AG10803 (cell line): ENCODE results near the gene FCHSD2.
A peak's percentile ranks its signal among the peaks of the same experiment; 100 is the strongest.

Source experiments
- DNase-seq: peaks from one replicate; pipeline ENCODE4 v3.0.0; 2010; ENCODE audit warnings: low read depth
- H3K4me3 ChIP-seq: 2 replicates; pipeline ENCODE4 v1.5.1; 2011; ENCODE audit warnings: mild to moderate bottlenecking, low read length, control low read depth
- TF ChIP-seq, protein P1 (sequence below): conservative IDR thresholded peaks from 2 replicates; pipeline ENCODE4 v1.5.1; 2011; ENCODE audit warnings: mild to moderate bottlenecking, low read length, control low read depth, inconsistent platforms

The FCHSD2 gene

DNA sequence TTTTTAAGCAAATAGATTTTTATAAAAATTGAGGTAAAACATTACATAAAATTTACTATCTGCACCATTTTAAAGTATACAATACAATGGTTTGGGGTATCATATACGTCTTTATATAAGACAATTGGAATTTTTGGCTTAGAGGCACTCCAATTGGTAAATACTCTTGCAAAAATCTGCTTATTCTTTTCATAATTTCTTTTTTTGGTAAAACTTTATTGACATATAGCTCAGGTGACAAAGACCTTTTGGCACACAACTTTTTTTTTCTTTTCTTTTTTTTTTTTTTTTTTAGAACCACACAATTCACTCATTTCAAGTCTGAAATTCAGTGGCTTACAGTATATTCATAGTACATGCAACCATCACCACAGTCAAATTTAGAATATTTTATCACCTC is 270.1 kb downstream of the FCHSD2 start:
- no peak overlapping the region for H3K4me3 ChIP-seq
- no peak for DNase-seq
- TF ChIP-seq, protein P1, sequence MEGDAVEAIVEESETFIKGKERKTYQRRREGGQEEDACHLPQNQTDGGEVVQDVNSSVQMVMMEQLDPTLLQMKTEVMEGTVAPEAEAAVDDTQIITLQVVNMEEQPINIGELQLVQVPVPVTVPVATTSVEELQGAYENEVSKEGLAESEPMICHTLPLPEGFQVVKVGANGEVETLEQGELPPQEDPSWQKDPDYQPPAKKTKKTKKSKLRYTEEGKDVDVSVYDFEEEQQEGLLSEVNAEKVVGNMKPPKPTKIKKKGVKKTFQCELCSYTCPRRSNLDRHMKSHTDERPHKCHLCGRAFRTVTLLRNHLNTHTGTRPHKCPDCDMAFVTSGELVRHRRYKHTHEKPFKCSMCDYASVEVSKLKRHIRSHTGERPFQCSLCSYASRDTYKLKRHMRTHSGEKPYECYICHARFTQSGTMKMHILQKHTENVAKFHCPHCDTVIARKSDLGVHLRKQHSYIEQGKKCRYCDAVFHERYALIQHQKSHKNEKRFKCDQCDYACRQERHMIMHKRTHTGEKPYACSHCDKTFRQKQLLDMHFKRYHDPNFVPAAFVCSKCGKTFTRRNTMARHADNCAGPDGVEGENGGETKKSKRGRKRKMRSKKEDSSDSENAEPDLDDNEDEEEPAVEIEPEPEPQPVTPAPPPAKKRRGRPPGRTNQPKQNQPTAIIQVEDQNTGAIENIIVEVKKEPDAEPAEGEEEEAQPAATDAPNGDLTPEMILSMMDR = no peak

DNA sequence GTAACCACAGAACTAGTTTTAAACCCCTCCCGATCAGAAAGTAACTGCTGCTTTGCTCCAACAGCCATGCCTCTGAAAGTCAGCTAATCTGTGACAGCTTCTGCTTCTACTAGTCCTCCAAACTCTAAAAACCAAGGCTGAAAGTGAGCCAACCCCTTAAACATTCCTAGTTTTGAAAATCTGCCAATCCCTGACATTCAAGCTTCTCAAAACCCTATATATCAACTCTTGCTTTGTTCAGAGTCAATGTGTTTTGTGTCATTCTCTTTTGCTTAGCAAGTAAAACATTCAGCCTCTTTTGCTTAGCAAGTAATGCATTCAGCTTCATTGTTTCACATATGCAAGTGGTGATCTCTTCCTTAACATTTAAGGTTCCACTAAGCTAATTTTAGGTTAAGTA is 271.0 kb downstream of the FCHSD2 start:
- peak; percentile 11 for DNase-seq
- no peak overlapping the region for H3K4me3 ChIP-seq
- TF ChIP-seq, protein P1 = no peak

DNA sequence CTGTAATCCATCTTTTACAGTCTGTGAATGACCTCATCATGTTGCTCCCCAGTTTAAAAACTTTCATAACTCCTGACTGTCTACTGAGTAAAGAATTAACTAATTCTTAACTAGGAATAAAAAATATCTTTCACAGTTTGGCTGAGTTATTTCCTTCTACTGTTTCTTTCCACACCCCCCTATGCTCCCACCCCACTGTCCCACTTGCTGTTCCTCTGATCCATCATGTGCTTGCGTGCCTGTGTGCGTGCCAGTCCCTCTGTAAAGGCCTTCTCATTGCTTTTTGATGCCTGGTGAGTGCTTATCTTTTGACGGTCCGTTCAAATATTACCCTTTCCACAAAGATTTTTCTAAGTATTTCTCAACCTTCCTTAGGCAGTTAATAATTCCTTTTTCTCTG is 272.3 kb downstream of the FCHSD2 start:
- no peak overlapping the region for H3K4me3 ChIP-seq
- no peak for DNase-seq
- TF ChIP-seq, protein P1 = no peak

DNA sequence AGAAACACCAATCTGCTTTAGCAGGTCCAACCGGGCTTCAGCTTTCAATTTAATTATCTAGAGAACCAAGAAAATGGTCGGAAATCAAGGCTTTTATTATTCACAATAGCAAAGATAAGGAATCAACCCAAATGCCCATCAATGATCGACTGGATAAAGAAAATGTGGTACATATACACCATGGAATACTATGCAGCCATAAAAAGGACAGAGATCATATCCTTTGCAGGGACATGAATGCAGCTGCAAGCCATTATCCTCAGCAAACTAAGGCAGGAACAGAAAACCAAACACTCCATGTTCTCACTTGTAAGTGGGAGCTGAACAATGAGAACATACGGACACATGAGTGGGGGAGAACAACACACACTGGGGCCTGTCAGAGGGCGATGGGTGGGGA is 274.1 kb downstream of the FCHSD2 start:
- no peak overlapping the region for H3K4me3 ChIP-seq
- TF ChIP-seq, protein P1 = no peak
- DNase-seq = no peak

DNA sequence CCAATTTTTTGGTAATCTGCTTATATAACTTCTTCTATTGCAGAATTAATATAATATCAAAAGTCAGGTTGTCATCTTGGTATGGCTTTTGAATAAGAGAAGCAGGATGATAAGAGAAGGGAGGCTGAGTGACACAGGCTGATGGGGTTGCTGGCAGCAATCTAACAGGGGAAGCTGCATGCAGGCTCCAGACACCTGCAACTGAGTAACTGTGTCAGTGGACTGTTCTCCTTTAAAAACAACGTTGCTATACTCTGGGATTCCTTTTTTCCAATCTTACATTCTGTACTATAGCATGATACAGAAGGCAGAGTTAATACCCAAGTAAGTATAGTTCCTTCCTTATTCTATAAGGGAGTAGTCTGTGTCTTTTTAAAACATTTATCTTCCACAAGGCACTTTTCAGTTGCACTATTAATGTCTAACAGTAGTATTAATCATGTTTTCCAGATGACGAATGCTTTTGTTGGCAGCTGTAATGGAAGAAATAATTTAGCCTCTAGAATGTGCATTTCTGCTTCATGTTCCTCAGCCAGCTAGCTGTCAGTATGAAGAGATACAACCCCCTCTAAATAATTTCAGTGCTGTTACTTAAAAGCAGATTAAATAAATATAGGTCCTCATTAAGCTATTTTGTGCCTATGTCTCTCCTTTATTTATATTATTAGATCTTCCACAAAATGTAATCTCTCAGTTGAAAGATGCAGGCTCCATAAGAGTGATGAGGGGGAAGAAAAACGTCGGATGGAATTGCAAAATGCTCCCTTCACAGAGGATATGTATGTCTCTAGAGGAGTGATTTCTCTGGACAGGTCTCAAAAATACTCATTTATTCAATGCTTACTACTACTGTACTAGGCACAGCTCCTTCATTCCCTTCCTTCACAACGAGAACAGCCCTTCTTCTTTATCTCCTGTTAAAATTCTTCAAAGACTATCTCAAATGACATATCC is 277.1 kb downstream of the FCHSD2 start:
- peak; percentile 44 for DNase-seq
- TF ChIP-seq, protein P1 = no peak
- no peak overlapping the region for H3K4me3 ChIP-seq

DNA sequence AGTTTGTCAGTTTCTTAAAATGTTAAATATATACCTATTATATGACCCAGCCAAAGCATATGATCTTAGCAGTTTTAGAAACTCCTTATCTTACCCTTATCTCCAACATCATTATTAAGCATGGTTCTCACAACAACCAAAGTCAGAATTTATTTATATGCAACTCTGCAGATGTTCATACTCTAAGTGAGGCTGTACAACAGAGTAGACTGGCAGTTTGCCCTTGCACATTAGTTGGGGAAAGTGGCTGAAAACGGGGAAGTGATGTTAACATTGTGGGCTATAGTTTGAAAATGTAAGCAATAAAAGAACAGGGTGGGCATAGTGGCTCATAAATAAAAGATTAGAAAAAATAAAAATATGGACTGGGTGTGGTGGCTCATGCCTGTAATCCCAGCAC is 278.2 kb downstream of the FCHSD2 start:
- DNase-seq = no peak
- no peak overlapping the region for H3K4me3 ChIP-seq
- TF ChIP-seq, protein P1 = no peak

DNA sequence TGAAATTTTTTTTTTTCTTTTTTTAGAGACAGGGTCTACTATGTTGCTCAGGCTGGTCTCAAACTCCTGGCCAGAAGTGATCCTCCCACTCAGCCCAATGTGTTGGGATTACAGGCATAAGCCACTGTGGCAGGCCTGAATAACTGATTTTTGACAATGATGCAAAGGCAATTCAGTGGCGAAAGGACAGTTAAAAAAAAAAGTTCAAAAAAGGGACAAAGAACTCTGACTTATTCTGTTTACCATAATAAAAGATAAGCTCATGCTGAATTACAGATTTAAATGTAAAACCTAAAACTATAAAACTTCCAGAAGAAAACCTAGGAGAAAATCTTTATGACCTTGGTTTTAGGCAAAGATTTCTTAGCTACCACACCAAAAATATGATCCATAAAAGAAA is 279.0 kb downstream of the FCHSD2 start:
- TF ChIP-seq, protein P1 = no peak
- DNase-seq = no peak
- H3K4me3 ChIP-seq = no peak overlapping the region
